ENCODE results near the gene SND1.
"Not testable (repeated sequence)": the region's sequence is repeated elsewhere in the genome, so short reads cannot be mapped to it uniquely, and the experiment has no call there.

The SND1 gene

DNA sequence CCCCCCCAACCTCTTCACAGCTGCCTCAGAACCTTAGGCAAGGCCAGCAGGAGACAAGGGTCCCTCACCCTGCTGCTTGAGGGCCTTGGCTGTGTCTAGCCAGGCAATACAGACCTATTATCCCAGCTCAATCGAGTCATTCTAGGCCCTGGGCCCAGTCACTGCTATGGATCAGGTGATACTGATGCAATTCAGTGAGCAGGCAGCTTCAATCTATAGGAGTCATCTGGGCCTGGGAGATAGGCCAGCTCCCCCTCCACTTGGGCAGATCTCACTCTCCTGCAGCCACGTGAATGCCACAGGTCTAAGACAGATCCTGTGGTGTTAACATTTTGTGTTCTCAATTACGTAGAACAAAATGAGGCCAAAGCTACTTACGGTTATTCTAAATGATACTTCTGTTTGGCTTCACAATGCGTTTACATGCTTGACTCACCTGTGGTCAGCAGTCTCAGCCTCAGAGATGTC is 447.2 kb downstream of the SND1 start:
- DNase-seq (ENCODE audit: low read depth in 2 of 2): no peak

DNA sequence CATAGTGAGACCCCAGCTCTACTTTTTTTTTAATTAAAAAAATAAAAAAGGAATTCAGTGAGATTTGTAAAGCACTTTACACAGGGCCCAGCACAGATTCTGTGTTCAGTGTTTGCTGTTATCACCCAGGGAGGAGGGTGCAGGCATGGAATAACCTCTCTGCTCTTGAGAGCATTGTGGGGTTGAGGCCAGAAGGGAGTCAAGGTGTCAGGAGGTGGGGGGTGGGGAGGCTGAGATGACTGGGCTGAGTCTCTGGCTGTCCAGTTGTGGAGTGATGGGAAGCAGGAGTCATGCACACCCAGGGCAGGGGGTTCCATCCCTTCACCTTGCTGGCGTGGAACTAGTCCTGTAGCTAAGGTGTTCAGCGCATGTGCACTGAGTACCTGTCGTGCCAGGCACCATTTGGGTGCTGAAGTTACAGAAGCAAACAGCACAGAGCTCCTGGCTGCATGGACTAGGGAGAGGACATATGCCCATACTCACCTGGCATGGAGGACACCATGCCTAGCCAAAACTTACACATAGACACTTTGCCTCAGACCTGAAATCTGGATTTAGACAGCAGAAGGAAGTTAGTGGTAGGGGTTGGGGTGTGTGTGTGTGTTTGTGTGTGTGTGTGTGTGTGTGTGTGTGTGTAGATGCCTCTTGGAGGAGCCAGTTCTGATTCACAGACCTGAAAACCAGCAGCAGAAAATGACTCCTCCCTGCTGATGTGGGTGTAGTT is 448.4 kb downstream of the SND1 start:
- DNase-seq (ENCODE audit: low read depth in 2 of 2): no peak

DNA sequence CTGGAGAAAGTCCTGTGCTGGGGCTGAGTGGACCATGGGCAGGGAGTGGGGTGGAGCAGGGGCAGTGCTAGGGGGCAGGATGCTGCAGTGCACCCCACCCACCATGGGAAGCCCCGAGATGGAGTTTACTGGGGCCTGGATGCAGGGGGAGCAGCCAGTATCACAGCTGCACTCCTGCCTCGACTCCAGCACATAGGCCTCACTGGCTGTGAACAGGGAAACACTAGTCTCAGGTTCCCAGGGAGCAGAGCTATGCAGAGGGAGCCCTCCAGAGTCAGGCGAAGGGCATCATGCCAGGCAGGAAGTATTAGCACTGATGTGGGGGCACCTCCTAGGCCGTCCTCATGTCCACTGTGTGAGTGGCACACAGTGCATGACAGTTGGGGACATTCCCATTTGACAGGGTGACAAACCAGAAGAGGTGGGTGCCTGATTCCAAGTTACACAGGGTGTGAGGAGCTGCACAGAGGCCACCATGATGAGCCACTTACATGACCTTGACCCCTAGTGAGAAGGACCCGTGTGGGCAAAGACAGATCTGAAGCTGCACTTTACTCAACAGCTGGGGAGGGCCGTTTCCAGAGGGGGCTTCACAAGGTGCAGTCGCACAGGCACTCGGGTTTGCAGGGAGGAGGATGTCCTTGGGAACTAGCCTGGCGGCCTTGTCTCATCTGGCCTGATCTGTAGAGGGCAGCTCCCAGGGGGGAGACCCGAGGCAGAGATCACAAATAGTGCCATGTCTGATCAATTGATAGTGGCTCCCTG is 449.1 kb downstream of the SND1 start:
- DNase-seq (ENCODE audit: low read depth in 2 of 2): no peak

DNA sequence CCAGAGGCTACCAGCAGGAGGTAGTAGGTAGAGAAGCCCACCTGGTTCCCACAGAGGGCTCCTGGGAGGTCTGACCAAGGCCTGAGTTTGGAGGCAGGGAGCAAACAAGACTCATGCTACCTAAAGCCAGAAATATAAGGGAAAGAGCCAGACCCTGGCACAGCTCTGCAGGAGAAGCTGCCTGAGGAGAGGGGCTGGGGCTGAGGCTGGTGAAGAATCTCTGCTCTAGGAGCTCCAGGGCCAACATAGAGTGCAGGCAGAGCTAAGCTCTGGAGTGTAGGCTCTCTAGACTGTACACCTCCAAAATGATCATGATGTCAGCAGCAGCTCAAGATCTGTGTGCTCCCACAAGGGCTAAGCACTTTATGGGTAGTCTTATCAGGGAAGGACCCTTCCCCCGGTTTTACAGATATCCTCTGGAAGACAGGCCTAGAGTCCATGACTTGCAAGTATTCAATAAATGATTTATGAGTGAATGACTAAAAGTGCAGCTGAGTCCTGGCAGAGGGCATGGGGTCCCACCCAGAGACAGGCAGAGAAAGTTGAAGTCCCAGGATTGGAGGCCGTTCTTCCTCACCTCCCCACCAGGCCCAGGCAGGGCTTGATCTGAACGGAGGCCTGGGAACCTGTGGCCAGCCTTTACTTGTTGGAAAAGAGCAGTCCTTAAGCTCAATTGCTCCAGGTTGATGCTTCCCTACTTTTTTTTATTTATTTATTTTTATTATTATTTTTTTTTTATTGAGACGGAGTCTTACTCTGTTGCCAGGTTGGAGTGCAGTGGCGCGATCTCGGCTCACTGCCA is 450.7 kb downstream of the SND1 start:
- DNase-seq (ENCODE audit: low read depth in 2 of 2): no peak

- no peak for DNase-seq (ENCODE audit: low read depth in 2 of 2)
Measured at GRCh38 chr7:128103498-128104107, 451.6 kb downstream of the SND1 start.

GRCh38 chr7:128104108-128104742 is 452.2 kb downstream of the SND1 start:
- no peak for DNase-seq (ENCODE audit: low read depth in 2 of 2)

DNA sequence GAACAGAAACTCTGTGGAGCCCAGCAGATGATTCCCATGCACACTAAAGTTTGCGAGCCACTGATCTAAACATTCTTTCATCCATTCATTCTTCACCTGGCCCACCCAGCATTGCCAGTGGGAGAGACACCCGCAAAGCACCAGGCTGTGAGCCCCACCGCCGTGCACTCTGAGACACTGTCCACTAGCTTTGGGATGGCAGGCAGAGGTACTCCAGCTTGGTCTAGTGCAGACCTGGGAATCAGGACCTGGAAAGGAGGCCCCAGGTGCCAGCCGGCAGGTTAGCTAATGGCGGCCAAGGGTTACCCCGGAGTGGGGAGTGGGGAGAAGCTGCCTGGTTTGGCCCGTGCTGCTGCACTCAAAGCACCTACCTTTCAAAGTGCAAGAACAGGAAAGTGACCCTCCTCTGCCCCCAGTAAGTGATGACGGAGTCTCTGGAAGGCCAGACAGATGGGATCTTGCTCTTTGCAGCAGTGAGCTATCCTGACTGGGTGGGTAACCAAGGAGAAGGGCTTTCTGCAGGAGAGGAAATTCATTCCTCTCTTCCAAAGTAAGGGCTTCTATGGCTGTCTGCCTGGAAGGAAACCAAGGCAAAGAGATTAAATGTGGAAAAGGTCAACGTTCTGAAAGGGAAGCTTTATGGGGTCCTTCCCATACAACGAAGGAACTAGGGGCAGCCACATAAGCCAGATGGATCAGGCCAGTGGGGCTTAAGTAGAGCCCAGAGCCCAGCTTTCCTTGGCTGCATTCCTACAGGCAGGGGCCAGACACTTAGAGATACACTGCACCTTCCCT is 453.4 kb downstream of the SND1 start:
- DNase-seq (ENCODE audit: low read depth in 2 of 2): no peak

DNA sequence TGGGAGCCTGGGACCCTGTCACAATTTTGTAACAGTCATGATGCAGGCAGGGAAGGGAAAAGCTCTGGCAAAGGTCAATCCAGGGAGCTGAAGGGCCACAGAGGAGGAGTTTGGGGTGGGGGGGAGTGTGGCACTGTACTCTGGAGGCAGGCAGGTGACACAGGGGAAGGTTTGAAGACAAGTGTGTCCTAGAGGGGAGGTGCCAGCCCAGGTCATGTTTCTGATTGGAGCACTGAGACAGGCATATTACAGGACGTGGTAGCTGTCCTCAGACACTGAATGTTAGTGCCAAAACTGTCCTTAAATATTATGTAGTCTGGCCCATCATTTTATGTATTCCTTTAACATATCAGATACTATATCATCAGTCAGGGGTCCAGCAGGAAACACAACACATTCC is 454.8 kb downstream of the SND1 start:
- no peak for DNase-seq (ENCODE audit: low read depth in 2 of 2)

- DNase-seq (ENCODE audit: low read depth in 2 of 2): not testable (repeated sequence)
Measured at GRCh38 chr7:128107516-128107915, 455.5 kb downstream of the SND1 start.

DNA sequence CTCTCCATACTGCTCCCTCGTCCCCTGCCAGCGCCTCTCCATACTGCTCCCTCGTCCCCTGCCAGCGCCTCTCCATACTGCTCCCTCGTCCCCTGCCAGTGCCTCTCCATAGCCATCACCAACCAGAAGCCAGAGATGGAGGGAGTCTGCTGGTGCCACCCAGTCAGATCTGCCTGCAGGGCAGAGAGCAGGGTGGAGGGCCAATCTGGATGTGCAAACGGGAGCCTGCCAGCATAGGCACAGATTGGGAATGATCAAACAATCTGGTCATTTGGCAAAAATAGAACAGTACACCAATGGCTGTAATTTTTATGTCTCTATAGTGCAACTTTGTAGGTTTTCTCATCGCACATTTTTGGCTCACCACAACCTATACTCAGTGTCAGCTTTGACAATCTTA is 456.1 kb downstream of the SND1 start:
- no peak for DNase-seq (ENCODE audit: low read depth in 2 of 2)

DNA sequence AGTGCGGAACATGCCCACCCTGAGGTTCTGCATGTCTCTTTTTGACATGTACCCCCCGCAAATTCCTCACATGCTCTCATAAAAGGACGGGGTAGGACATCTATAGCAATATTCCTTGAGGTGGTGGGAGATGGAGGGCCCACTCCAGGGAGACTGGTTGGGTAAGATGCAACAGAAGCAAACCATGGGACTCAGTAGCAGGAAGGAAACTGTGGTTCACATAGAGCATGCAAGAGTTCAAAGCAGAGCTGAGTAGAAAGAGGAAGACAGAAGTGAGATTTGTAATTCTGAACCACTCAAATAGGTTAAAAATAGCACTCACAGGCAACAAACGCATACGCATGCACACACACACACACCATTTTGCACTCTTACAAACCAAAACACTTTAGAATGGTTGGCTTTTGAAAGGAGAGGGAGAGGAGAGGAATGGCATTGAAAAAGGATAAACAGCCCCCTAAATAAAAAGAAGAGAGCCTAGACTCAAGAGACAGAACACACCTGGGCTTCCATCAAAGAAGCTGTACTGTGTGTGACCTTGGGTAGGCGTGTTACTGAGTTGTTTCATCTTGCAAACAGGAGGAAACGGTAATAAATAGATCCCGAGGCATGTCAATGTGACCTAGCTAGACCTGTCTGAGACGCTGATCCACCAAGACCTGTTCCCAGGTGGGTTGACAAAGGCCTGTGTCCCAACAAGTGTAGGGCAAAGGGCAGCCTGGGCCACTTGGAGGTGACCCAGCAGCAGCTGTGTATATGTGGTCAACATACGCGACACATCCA is 456.8 kb downstream of the SND1 start:
- no peak for DNase-seq (ENCODE audit: low read depth in 2 of 2)

GRCh38 chr7:128109424-128109969 is 457.5 kb downstream of the SND1 start:
- not testable (repeated sequence) for DNase-seq (ENCODE audit: low read depth in 2 of 2)

GRCh38 chr7:128110641-128111364 is 458.8 kb downstream of the SND1 start:
- DNase-seq (ENCODE audit: low read depth in 2 of 2): no peak

GRCh38 chr7:128112018-128112780 is 460.2 kb downstream of the SND1 start:
- DNase-seq (ENCODE audit: low read depth in 2 of 2): no peak

- DNase-seq (ENCODE audit: low read depth in 2 of 2): no peak
Measured at GRCh38 chr7:128112781-128113221, 460.8 kb downstream of the SND1 start.

DNA sequence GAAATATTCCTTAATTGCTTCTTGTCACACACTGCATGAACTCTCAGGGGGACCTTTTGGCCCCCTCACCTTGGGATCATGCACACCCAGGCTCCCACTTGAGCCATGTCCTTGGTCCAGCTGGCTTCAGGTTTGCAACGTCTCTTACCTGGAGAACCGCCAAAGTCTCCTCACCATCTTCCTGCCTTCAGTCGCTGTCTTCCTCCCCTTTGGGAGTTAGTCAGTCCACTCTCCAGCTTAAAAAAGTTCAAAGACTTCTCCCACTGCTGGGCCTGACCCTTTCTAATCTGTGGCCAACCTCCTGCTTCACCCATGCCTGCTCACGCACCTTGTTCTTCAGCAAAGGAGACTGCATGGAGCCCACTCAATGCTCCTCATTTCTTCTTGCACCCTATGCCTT is 461.8 kb downstream of the SND1 start:
- no peak for DNase-seq (ENCODE audit: low read depth in 2 of 2)

- no peak for DNase-seq (ENCODE audit: low read depth in 2 of 2)
Measured at GRCh38 chr7:128114806-128115205, 462.8 kb downstream of the SND1 start.

- DNase-seq (ENCODE audit: low read depth in 2 of 2): no peak
Measured at GRCh38 chr7:128115336-128115820, 463.4 kb downstream of the SND1 start.

Data from stimulated activated CD4-positive, alpha-beta T cell treated with anti-CD3 and anti-CD28 coated beads, Interleukin-4, amount 100 ng/mL, for 48 hours (primary cell).